GM12878 (cell line): Measurements from ENCODE around the gene CCL11. TPM values are rescaled to one million over a fixed set of nuclear protein-coding genes. Genes with fewer than 3 reads are reported as not detected.

Experiments
- ATAC-seq: fragments of 200-7000 bp; cut with Tn5 transposase; 3 replicates; pipeline ENCODE4 v1.9.1; 2020; ENCODE audit warnings: mild to moderate bottlenecking, moderate library complexity
- BruUV-seq: library from RNA; stranded (reverse); fragments of 400-500 nt; replicated peaks from 2 replicates; lab custom pipeline; 2021; lab: Mats Ljungman, UMichigan
- CTCF ChIA-PET: fragments of 300-600 bp; sonication (Branson Sonifier 250); formaldehyde crosslinking; extraction: SDS; loops from one replicate; lab custom pipeline; 2021; ENCODE audit warnings: inconsistent platforms; lab: Yijun Ruan, JAX
- POLR2A ChIA-PET: fragments of 350-600 bp; formaldehyde crosslinking; extraction: SDS; loops from one replicate; lab custom pipeline; 2021; ENCODE audit warnings: inconsistent platforms; lab: Charles Lee
- RAD21 ChIA-PET: fragments of 300-600 bp; sonication (Branson Sonifier 250); formaldehyde crosslinking; loops from one replicate; lab custom pipeline; 2023; ENCODE audit warnings: antibody characterized with exemption; ENCODE audit not compliant: unreplicated experiment; lab: Charles Lee
- SMC1A ChIA-PET: fragments of 300-600 bp; sonication (Branson Sonifier 250); formaldehyde crosslinking; loops from one replicate; lab custom pipeline; 2023; ENCODE audit not compliant: unreplicated experiment, uncharacterized antibody; lab: Charles Lee
- DNase-seq: peaks from one replicate; pipeline ENCODE4 v3.0.0-alpha.2; 2011; ENCODE audit warnings: low read depth, low spot score
- FAIRE-seq: peaks from 3 replicates; lab custom pipeline; 2011; peaks lifted over from hg19 to GRCh38; lab: Jason Lieb, UNC
- H2AFZ ChIP-seq: 2 replicates; pipeline ENCODE4 v1.6.0; 2011; ENCODE audit warnings: low read depth, low read length, control low read depth; ENCODE audit not compliant: control insufficient read depth
- H3K27ac ChIP-seq: 2 replicates; pipeline ENCODE4 v1.5.1; 2011; ENCODE audit warnings: control low read depth; ENCODE audit not compliant: control insufficient read depth, insufficient read depth
- H3K27me3 ChIP-seq, 2 experiments: replicated peaks in 1 of 2; 2 replicates each; pipeline versions ENCODE4 v1.6.0 to v1.6.1; 2011; ENCODE audit warnings: low read length in 1 of 2; ENCODE audit not compliant: control insufficient read depth in 2 of 2, insufficient read depth in 2 of 2
- H3K36me3 ChIP-seq, 2 experiments: 2 replicates each; pipeline ENCODE4 v1.5.1; 2011; ENCODE audit warnings: low read length in 1 of 2; ENCODE audit not compliant: control insufficient read depth in 2 of 2, insufficient read depth in 2 of 2
- H3K4me1 ChIP-seq: 2 replicates; pipeline ENCODE4 v1.6.1; 2011; ENCODE audit warnings: mild to moderate bottlenecking, low read length, moderate library complexity, mixed read lengths; ENCODE audit not compliant: control insufficient read depth, insufficient read depth
- H3K4me2 ChIP-seq: 2 replicates; pipeline ENCODE4 v1.6.0; 2011; ENCODE audit warnings: control low read depth; ENCODE audit not compliant: control insufficient read depth, insufficient read depth
- H3K4me3 ChIP-seq: fragments of 200-600 bp; sonication (generic); 2 replicates; pipeline ENCODE4 v1.5.1; 2016
- H3K79me2 ChIP-seq: 2 replicates; pipeline ENCODE4 v1.6.0; 2011; ENCODE audit warnings: low read length; ENCODE audit not compliant: control insufficient read depth, insufficient read depth
- H3K9ac ChIP-seq: 2 replicates; pipeline ENCODE4 v1.8.0; 2011; ENCODE audit warnings: low read length, control low read depth, mixed read lengths; ENCODE audit not compliant: control insufficient read depth, insufficient read depth
- H3K9me3 ChIP-seq: replicated peaks from 3 replicates; pipeline ENCODE4 v1.5.1; 2011; ENCODE audit warnings: mild to moderate bottlenecking, low read length; ENCODE audit not compliant: control insufficient read depth, insufficient read depth
- H4K20me1 ChIP-seq: 2 replicates; pipeline ENCODE4 v1.6.0; 2011; ENCODE audit not compliant: control insufficient read depth, insufficient read depth
- ATF7 ChIP-seq: fragments of 450-650 bp; IDR thresholded peaks from 2 replicates; pipeline ENCODE4 v1.6.1; 2016; ENCODE audit warnings: low read depth, mild to moderate bottlenecking
- BCL11A ChIP-seq: IDR thresholded peaks from 2 replicates; pipeline ENCODE4 v1.6.1; 2011; ENCODE audit warnings: low read depth, low read length
- NR2C2 ChIP-seq: IDR thresholded peaks from 2 replicates; pipeline ENCODE4 v1.6.1; 2011; ENCODE audit warnings: borderline replicate concordance, low read depth; ENCODE audit not compliant: control insufficient read depth, insufficient read length
- YY1 ChIP-seq: IDR thresholded peaks from 2 replicates; pipeline ENCODE4 v1.6.1; 2011; ENCODE audit warnings: low read depth, mild to moderate bottlenecking, low read length
- ZNF24 ChIP-seq: fragments of 450-650 bp; IDR thresholded peaks from 2 replicates; pipeline ENCODE4 v1.6.1; 2017; ENCODE audit warnings: antibody characterized with exemption, mild to moderate bottlenecking
- WGBS: methylation state at CpG from one replicate; pipeline ENCODE4 v1.1.6; 2016; ENCODE audit warnings: low lambda C conversion rate; ENCODE audit not compliant: insufficient replicate concordance, insufficient coverage; ENCODE audit errors: missing lambda C conversion rate; 5-methylcytosine and 5-hydroxymethylcytosine counted together
- in situ Hi-C: fragments of 300-500 bp; cut with MboI; formaldehyde crosslinking; loops from 9 replicates; pipeline ENCODE4 v1.14.3; 2018; ENCODE audit warnings: mixed read lengths
- intact Hi-C: fragments of 100-400 bp; cut with micrococcal nuclease; formaldehyde crosslinking; loops from one replicate; pipeline ENCODE4 v1.14.2; 2022; ENCODE audit not compliant: unreplicated experiment
- polyA plus RNA-seq, 11 experiments: library from polyadenylated mRNA; depleted of rRNA in 4 of 11; unstranded in 6 of 11; stranded (reverse) in 5 of 11; fragments of >200 nt; fragmentation: Nextera tagmentation in 4 of 11; fragmentation: Illumina TruSeq in 1 of 11; extraction: Ambion mirVana in 4 of 11; extraction: Trizol in 1 of 11; gene quantifications; 1 replicate in 1 of 11; 2 replicates in 10 of 11; pipeline versions ENCODE4 v1.2.1 to v1.2.3, GENCODE V29; 2011 to 2016; ENCODE audit warnings: inconsistent platforms in 2 of 11, missing spikeins in 2 of 11, low read depth in 1 of 11
- total RNA-seq, 4 experiments: library from RNA; depleted of rRNA in 3 of 4; stranded (reverse); fragments of >200 nt in 3 of 4; fragmentation: Illumina TruSeq in 1 of 4; extraction: Trizol in 1 of 4; gene quantifications; 2 replicates each; pipeline versions ENCODE4 v1.2.1 to v1.2.3, GENCODE V29; 2013 to 2021
- TF ChIP-seq, protein P1 (sequence below): fragments of 450-650 bp; formaldehyde crosslinking; IDR thresholded peaks from 2 replicates; pipeline ENCODE4 v1.4.0; 2020; ENCODE audit warnings: mild to moderate bottlenecking, moderate library complexity

CCL11 gene
- total and polyA plus RNA-seq, 10 of the 15 experiments (the other 5 are each of a cell fraction or from before 2014, with no cell fraction given): not detected

DNA sequence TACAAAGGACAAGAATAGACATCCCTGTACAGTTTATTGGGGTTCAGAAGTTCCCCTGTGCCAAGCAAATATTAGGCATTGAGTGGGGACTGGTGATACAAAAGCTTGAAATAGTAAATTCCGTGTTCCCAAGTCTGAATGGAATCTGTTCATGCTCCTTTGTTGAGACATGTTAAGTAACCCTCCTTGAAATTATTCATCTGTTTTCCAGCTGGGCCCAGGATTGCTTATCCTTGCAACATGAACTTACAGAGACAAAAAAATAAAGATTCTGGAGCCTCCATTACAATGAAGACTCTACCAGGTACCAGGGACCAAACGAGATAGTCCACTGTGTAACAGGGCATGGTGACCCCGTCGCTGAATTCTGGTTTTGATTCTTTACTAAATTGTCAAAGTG lies 27.6 kb downstream of the CCL11 start:
- FAIRE-seq: no peak
- Histone ChIP-seq H3K36me3 (no peaks in the 10 kb centered on the region), H2AFZ (no peak overlapping the region), H3K4me2 (no peak overlapping the region), H3K27me3 (no peaks in the 10 kb centered on the region), H3K79me2 (no peaks in the 10 kb centered on the region), H3K27ac (no peak overlapping the region), H3K4me1 (0 out of 2 replicates have a peak, but pooled peaks cover 3% of the 10 kb centered on the region), H4K20me1 (no peaks in the 10 kb centered on the region), H3K9me3 (no peaks in the 10 kb centered on the region), H3K9ac (no peak overlapping the region), H3K4me3 (no peak overlapping the region)
- no peak for ATAC-seq
- ChIA-PET SMC1A (no interaction called here), RAD21 (no interaction called here), CTCF (no interaction called here), POLR2A (no interaction called here)
- no peak for DNase-seq
- no TSS peak for BruUV-seq
- in situ Hi-C loops: no loop called here
- intact Hi-C loops: no loop called here
- WGBS: 5% methylated on average over 4 of the region's 4 CpGs
- no peak for TF ChIP-seq BCL11A
- TF ChIP-seq ZNF24: no peak
- no peak for TF ChIP-seq ATF7
- TF ChIP-seq, protein P1, sequence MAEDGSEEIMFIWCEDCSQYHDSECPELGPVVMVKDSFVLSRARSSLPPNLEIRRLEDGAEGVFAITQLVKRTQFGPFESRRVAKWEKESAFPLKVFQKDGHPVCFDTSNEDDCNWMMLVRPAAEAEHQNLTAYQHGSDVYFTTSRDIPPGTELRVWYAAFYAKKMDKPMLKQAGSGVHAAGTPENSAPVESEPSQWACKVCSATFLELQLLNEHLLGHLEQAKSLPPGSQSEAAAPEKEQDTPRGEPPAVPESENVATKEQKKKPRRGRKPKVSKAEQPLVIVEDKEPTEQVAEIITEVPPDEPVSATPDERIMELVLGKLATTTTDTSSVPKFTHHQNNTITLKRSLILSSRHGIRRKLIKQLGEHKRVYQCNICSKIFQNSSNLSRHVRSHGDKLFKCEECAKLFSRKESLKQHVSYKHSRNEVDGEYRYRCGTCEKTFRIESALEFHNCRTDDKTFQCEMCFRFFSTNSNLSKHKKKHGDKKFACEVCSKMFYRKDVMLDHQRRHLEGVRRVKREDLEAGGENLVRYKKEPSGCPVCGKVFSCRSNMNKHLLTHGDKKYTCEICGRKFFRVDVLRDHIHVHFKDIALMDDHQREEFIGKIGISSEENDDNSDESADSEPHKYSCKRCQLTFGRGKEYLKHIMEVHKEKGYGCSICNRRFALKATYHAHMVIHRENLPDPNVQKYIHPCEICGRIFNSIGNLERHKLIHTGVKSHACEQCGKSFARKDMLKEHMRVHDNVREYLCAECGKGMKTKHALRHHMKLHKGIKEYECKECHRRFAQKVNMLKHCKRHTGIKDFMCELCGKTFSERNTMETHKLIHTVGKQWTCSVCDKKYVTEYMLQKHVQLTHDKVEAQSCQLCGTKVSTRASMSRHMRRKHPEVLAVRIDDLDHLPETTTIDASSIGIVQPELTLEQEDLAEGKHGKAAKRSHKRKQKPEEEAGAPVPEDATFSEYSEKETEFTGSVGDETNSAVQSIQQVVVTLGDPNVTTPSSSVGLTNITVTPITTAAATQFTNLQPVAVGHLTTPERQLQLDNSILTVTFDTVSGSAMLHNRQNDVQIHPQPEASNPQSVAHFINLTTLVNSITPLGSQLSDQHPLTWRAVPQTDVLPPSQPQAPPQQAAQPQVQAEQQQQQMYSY (CRISPR knock-in tag): no peak
- no peak for TF ChIP-seq YY1
- no peak for TF ChIP-seq NR2C2
